ENCODE results near the gene CDH13. TPM values are rescaled to one million over a fixed set of nuclear protein-coding genes. Genes with fewer than 3 reads are reported as not detected.

Gene CDH13
- polyA plus RNA-seq, 1 donor from 2014 or later: 3.2 TPM

DNA sequence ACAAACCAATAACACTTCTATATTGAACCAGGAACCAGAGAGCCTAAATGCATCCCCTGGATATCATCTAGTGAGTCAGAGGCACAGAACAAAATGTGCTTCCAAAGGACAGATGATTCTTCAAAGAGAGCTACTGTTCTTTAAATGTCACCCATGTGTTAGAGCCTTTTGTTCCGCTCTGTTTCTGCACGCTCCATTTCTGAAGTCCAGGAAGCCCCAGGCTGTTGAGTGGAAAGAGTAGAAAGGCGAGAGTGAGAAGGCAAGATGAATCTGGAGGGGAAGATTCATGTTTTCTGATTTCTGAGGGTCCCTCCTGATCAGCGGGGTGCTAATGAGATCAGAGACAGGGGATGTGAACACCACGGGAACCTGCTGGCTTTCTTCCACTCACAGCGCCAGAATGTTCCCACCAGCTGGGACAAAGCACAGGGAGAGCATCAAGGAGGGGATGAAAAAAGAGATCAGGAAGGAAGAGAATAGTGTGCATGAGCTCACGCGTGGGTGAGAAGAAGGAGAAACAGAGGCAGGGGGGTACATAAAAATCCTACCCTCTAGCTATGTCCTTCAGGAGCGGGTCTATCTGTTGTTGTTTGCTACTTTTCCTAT lies 621.1 kb downstream of the CDH13 start:
- no peak overlapping the region for H3K27ac ChIP-seq (ENCODE audit: low read length)
- H3K79me2 ChIP-seq (replicated peaks; ENCODE audit: insufficient read depth, low read length): no peaks in the 10 kb centered on the region
- no peaks in the 10 kb centered on the region for H3F3A ChIP-seq (ENCODE audit: insufficient read depth, low read length, poor library complexity, severe bottlenecking)
- H3K9ac ChIP-seq (ENCODE audit: low read length): no peak overlapping the region
- TF ChIP-seq, protein P1, sequence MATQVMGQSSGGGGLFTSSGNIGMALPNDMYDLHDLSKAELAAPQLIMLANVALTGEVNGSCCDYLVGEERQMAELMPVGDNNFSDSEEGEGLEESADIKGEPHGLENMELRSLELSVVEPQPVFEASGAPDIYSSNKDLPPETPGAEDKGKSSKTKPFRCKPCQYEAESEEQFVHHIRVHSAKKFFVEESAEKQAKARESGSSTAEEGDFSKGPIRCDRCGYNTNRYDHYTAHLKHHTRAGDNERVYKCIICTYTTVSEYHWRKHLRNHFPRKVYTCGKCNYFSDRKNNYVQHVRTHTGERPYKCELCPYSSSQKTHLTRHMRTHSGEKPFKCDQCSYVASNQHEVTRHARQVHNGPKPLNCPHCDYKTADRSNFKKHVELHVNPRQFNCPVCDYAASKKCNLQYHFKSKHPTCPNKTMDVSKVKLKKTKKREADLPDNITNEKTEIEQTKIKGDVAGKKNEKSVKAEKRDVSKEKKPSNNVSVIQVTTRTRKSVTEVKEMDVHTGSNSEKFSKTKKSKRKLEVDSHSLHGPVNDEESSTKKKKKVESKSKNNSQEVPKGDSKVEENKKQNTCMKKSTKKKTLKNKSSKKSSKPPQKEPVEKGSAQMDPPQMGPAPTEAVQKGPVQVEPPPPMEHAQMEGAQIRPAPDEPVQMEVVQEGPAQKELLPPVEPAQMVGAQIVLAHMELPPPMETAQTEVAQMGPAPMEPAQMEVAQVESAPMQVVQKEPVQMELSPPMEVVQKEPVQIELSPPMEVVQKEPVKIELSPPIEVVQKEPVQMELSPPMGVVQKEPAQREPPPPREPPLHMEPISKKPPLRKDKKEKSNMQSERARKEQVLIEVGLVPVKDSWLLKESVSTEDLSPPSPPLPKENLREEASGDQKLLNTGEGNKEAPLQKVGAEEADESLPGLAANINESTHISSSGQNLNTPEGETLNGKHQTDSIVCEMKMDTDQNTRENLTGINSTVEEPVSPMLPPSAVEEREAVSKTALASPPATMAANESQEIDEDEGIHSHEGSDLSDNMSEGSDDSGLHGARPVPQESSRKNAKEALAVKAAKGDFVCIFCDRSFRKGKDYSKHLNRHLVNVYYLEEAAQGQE (IDR thresholded peaks at IDR 0.05; ENCODE audit: borderline replicate concordance): no peak
- TF ChIP-seq RAD21 (conservative IDR thresholded peaks at IDR 0.05): no peak
- no peak for TF ChIP-seq EP300 (conservative IDR thresholded peaks at IDR 0.05; ENCODE audit: poor library complexity, severe bottlenecking)
- no peaks in the 10 kb centered on the region for H3K27me3 ChIP-seq (ENCODE audit: insufficient read depth, low read depth, low read length)
- H2AFZ ChIP-seq (ENCODE audit: low read depth, low read length): no peak overlapping the region
- H3K4me2 ChIP-seq (ENCODE audit: low read length): no peak overlapping the region
- H3K9me2 ChIP-seq (ENCODE audit: insufficient read depth, low read length): no peaks in the 10 kb centered on the region
- H3K36me3 ChIP-seq (ENCODE audit: insufficient read depth, low read length): no peaks in the 10 kb centered on the region
- no peak overlapping the region for H3K4me3 ChIP-seq (ENCODE audit: low read length)
- no peaks in the 10 kb centered on the region for H4K20me1 ChIP-seq (ENCODE audit: insufficient read depth)
- no peaks in the 10 kb centered on the region for H3K9me3 ChIP-seq (ENCODE audit: low read length)

DNA sequence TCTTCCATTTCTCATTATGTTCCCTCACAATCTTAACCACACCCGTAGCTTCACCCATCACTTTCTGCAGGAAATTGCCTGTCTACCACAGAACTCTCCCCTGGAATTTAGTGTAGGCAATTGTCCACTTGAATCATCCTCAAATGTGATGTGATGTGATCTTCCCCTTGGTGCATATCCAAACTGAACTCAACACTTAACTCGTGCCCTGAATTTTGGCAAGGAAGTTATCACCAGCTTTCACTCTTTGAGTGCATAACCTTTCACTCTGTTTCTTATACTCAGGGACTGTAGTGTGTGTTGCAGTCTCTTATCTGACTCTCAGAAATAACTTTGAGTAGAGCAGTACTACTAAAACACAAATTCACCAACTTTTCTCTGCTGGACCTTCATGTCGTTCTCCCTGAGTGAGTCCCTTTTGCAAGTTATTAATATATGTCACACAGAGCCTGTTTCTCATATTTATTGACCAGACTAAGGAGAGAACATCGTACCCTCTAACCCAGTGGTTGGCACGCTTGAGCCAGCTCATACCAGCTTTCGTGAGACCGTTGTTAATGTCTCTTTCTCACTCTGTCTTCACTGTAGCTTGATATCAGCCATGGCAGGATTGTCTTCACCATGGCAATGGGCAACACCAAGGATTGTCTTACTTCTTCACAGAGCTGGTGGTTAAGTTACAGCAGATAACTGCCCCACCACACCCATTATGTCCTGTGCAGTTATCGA lies 622.1 kb downstream of the CDH13 start:
- H3K27ac ChIP-seq (ENCODE audit: low read length): no peak overlapping the region
- H3K36me3 ChIP-seq (ENCODE audit: insufficient read depth, low read length): no peaks in the 10 kb centered on the region
- no peaks in the 10 kb centered on the region for H3K9me3 ChIP-seq (ENCODE audit: low read length)
- H2AFZ ChIP-seq (ENCODE audit: low read depth, low read length): no peak overlapping the region
- H3F3A ChIP-seq (ENCODE audit: insufficient read depth, low read length, poor library complexity, severe bottlenecking): no peaks in the 10 kb centered on the region
- no peaks in the 10 kb centered on the region for H3K79me2 ChIP-seq (replicated peaks; ENCODE audit: insufficient read depth, low read length)
- no peaks in the 10 kb centered on the region for H3K27me3 ChIP-seq (ENCODE audit: insufficient read depth, low read depth, low read length)
- H3K9ac ChIP-seq (ENCODE audit: low read length): no peak overlapping the region
- H3K9me2 ChIP-seq (ENCODE audit: insufficient read depth, low read length): no peaks in the 10 kb centered on the region
- no peak overlapping the region for H3K4me3 ChIP-seq (ENCODE audit: low read length)
- no peak overlapping the region for H3K4me2 ChIP-seq (ENCODE audit: low read length)
- no peak for TF ChIP-seq MXI1 (conservative IDR thresholded peaks at IDR 0.05; ENCODE audit: poor library complexity, severe bottlenecking)
- TF ChIP-seq, protein P2, sequence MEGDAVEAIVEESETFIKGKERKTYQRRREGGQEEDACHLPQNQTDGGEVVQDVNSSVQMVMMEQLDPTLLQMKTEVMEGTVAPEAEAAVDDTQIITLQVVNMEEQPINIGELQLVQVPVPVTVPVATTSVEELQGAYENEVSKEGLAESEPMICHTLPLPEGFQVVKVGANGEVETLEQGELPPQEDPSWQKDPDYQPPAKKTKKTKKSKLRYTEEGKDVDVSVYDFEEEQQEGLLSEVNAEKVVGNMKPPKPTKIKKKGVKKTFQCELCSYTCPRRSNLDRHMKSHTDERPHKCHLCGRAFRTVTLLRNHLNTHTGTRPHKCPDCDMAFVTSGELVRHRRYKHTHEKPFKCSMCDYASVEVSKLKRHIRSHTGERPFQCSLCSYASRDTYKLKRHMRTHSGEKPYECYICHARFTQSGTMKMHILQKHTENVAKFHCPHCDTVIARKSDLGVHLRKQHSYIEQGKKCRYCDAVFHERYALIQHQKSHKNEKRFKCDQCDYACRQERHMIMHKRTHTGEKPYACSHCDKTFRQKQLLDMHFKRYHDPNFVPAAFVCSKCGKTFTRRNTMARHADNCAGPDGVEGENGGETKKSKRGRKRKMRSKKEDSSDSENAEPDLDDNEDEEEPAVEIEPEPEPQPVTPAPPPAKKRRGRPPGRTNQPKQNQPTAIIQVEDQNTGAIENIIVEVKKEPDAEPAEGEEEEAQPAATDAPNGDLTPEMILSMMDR (IDR thresholded peaks at IDR 0.05; ENCODE audit: poor library complexity, severe bottlenecking): no peak
- no peak for TF ChIP-seq EZH2 (IDR thresholded peaks at IDR 0.05; ENCODE audit: borderline replicate concordance, insufficient read depth, low read length, poor library complexity, severe bottlenecking)
- TF ChIP-seq SMC3 (conservative IDR thresholded peaks at IDR 0.05; ENCODE audit: poor library complexity): no peak
- TF ChIP-seq POLR2AphosphoS5 (IDR thresholded peaks at IDR 0.05): no peak
- no peak for TF ChIP-seq EP300 (conservative IDR thresholded peaks at IDR 0.05; ENCODE audit: poor library complexity, severe bottlenecking)
- TF ChIP-seq RAD21 (conservative IDR thresholded peaks at IDR 0.05): no peak
- TF ChIP-seq, protein P1 (IDR thresholded peaks at IDR 0.05; ENCODE audit: borderline replicate concordance): no peak
- no peak for TF ChIP-seq TAF1 (IDR thresholded peaks at IDR 0.05; ENCODE audit: low read depth)
- no peaks in the 10 kb centered on the region for H4K20me1 ChIP-seq (ENCODE audit: insufficient read depth)

All from neural cell (in vitro differentiated cells).